Fibroblast of skin of left quadriceps (primary cell): ENCODE measurements around the gene ATXN7L3.
"Not testable (repeated sequence)": the region's sequence is repeated elsewhere in the genome, so short reads cannot be mapped to it uniquely, and the experiment has no call there.

Experiments used
- DNase-seq, 2 experiments: peaks; one replicate each; pipeline ENCODE4 v3.0.0-alpha.2; 2013; ENCODE audit warnings: low read depth in 2 of 2

Gene ATXN7L3

DNA sequence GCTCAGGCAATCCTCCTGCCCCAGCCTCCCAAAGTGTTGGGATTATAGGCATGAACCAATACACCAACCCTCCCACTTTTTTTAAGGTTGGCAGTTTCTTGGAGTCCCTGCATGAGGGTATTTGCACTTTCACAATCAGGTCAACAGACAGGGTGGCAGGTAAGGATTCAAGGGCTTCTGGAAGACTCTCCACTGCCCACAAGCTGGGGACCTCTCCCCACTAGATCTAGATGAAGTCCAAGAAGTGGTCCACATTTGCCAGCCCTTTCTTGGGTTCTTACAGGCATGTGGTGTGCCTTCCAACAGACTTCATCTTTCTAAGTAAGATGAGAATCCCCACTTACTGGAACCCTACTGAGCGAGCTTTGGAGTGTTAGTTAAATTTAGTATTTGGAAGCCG is 25.3 kb downstream of the ATXN7L3 start:
- no peak for DNase-seq

DNA sequence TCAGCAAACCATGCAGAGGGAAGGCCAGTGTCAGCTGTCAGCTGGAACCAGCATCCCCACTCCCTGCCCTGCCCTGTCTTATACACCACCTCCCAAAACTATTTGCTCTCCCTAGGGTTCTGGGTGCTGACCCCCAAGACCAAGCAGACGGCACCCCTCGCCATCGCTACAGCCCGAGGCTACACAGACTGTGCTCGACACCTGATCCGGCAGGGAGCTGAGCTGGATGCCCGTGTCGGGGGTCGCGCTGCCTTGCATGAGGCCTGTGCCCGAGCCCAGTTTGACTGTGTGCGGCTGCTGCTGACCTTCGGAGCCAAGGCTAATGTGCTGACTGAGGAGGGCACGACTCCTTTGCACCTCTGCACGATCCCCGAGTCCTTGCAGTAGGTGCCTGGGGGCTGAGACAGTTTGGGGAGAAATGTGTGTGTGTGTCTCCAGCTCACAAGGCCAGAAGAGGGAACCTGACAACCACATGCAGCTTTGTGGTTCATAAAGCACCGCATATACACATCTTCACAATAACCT is 27.7 kb downstream of the ATXN7L3 start:
- DNase-seq = no peak

DNA sequence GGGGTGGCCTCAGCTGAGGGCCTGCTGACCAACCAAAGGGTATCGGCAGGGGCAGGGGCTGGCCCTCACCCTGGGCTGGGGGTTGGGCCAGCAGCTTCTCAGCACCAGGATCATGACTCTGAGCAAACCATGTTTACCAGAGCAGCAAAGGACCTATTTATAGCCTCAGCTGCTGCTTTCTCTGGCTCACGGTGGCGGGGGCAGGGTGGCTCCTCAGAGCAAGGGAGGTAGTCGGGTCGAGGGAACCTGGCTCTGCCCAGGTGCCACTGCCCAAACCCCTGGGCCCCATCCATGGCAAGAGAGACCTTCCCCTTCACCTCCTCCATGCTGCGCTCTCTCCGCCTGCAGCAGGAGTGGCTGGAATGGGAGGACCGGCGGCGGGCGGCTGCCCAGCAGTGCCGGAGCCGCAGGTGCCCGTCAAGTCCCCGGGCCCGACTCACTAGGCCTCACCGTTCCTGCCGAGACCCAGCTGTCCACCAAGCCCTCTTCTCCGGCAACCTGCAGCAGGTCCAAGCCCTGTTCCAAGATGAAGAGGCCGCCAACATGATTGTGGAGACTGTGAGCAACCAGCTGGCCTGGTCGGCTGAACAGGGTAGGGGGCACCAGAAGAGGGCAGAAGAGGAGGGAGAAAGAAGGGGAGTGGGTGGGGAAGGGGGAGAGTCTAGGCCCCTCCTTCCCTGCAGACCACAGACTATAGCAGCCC is 29.0 kb downstream of the ATXN7L3 start, which contains the start of gene ASB16:
TSS of gene ASB16 (plus strand) at position 206 of the 703 bp plus-strand sequence. CDS start at position 292, 86 bp downstream.
- DNase-seq = no peak

DNA sequence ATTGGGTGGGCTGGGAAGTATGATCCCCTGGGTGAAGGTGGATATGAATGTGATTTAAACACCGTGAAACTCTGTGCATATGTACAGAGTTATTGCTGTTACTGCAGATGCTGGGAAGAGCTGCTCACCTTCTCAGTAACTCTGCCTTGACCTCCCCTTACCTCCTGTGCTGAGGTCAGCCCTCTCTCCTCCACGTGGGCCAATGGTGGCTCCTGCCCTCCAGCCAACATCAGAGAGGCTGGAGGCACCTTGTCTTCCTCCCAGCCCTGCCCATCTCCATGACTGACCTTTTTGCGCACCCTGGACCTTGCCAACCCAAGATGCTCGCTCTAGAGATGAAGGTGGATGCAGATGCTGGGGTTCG is 29.6 kb downstream of the ATXN7L3 start:
- no peak for DNase-seq

DNA sequence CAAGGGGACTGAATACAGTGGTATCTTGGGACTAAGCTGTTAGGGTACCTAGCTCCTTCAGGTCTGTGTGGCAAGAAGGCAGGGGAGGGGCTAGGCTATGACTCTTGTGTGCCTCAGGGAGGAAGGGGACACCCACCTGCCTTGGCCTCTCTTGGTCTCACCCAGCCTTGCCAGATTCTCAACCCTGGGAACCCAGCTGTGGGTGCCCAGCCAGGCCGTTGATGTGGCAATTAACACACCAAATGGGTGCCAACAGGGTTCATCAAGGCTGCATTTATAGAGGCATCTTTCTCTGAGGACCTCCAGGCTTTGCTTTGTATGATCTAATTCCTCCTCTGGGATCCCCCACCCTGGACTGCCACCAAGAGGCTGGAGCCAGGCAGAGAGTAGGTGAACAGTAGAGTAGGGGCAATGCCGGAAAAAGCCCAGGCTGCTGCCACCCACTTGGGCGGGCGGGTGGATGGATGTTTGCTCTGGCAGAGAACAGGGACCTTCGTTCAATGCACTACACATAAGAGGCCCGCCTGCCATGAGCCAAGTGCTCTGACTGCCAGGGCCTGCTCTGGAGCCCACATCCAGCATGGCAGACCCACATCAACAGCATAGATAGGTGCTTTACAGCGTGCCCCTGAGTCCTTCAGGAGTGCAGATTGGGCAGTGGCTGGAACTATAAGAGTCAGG is 32.4 kb downstream of the ATXN7L3 start:
- DNase-seq = no peak

DNA sequence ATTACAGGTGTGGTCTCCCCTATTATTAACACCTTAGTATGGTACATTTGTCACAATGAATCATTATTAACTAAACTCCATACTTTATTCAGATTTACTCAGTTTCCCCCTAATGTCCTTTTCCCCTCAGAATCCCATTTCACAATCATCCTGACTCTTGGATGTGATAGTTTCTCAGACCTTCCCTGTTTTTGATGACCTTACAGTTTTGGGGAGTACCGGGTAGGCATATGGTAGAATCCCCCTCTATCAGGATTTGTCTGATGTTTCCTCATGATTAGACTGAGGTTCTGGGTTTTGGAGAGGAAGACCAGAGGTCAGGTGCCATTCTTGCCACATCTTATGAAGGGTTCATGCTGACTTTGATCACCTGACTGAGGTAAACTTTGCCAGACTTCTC is 35.2 kb downstream of the ATXN7L3 start:
- no peak for DNase-seq

DNA sequence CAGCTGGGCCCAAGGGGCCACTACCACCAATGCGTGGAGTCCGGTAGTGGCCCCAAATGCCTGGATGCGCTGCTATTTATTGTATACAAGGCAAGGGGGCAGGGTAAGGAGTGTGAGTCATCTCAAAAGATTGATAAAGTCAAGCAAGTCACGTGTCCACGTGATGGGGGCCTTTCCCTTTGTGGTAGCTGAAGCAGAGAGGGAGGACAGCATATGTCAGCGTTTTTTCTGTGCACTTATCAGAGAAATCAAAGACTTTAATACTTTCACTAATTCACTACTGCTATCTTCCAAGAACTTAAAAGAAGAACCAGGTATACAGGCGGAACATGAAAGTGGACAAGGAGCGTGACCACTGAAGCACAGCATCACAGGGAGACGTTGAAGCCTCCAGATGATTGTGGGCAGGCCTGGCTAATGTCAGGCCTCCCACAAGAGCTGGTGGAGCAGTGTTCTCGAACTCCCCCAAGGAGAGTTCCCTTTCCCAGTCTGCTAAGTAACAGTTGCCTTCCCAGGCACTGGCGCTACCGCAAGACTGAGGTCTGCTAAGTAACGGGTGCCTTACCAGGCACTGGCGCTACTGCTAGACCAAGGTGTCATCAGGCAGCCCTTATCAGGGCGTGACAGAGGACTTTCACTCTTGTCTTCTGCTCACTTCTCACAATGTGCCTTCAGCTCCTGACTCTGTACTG is 40.0 kb downstream of the ATXN7L3 start:
- no peak for DNase-seq

DNA sequence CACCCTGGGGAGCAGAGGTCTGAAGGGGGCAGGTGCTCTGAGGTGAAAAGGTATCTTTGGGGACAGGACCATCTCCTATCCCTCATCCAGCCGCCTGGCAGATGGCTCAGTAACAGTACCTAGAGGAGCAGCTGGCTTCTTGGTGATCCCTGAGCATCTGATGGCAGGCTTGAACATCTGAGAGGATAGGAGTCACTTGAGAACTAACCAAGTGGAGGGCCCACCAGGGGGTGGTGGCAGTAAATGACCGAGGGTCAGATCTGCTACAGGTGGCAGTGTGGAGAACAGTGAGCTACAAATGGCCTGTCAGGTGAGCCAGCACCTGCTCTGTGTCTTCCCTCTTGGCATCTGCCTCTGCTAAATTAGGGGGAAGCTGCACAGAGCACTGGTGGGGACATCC is 44.2 kb downstream of the ATXN7L3 start:
- no peak for DNase-seq

DNA sequence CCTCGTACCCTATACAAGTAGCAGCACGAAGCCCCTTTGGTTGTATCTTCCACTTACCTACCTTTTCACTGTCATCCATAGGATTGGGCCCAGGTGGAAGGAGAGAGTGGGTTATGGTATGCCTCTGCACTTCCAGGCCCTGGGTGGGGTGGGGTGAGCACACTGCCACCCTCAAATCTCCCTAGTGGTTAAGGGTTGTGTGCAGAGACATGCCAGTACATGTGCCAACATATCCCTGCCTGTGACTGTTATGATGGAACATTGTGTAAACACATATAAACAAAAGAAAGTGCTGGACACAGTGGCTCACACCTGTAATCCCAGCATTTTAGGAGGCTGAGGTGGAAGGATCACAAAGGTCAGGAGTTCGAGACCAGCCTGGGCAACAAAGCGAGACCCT is 46.8 kb downstream of the ATXN7L3 start:
- no peak for DNase-seq

DNA sequence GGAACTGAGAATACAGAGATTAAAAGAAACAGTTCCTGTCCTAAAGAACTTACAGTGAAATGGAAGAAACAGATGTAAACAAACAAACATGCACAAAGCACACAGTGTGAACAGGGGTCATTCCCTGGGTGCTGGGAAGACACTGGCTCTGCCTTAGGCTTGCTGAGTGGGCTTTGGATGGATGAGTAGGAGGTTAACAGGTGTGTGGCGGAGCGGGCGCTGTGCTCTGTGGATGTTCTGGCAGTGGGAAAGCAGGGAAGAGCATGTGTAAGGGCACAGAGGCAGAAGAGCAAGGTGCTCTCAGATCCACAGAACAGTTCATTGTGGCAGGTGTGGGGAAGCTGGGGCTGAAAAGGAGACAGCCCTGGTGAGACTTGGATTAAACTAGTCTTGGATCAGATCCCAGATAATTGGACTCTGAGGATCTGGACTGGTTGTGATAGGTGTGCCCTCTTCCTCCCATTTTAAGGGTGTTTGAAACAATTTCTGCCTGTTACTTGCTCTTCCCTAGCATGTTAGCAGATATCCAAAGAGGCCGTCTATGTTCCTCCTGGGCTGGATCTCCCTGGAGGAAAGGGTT is 49.8 kb downstream of the ATXN7L3 start:
- no peak for DNase-seq

DNA sequence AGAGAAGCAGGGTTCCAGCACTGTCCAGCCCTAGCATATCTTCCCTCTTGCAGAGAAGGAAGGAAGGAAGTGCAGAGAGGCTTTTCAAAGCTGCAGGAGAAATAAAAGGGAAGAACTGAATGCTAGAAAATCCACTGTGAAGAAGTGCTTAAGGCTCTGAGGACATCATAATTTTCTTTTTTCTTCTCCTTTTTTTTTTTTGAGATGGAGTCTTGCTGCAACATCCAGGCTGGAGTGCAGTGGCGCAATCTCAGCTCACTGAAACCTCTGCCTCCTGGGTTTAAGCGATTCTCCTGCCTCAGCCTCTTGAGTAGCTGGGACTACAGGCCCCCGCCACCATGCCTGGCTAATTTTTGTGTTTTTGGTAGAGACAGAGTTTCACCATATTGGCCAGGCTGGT is 50.6 kb downstream of the ATXN7L3 start:
- DNase-seq = not testable (repeated sequence)

DNA sequence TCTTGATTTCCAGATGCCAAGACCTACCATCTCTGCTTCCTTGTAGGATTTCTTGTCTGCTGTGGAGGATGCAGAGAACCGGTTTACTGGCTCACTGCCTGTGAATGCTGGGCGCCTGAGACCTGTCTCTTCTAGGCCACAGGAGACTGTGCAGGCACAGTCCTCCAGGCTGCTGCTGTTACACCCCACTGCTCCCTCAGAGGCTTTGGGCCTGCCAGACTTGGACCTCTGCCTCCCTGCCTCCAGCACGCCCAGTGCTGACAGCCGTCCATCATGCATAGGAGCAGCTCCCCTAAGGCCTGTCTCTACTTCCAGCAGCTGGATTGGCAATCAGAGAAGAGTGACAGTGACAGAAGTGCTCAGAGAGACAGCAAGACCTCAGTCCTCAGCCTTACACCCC is 51.9 kb downstream of the ATXN7L3 start:
- no peak for DNase-seq

DNA sequence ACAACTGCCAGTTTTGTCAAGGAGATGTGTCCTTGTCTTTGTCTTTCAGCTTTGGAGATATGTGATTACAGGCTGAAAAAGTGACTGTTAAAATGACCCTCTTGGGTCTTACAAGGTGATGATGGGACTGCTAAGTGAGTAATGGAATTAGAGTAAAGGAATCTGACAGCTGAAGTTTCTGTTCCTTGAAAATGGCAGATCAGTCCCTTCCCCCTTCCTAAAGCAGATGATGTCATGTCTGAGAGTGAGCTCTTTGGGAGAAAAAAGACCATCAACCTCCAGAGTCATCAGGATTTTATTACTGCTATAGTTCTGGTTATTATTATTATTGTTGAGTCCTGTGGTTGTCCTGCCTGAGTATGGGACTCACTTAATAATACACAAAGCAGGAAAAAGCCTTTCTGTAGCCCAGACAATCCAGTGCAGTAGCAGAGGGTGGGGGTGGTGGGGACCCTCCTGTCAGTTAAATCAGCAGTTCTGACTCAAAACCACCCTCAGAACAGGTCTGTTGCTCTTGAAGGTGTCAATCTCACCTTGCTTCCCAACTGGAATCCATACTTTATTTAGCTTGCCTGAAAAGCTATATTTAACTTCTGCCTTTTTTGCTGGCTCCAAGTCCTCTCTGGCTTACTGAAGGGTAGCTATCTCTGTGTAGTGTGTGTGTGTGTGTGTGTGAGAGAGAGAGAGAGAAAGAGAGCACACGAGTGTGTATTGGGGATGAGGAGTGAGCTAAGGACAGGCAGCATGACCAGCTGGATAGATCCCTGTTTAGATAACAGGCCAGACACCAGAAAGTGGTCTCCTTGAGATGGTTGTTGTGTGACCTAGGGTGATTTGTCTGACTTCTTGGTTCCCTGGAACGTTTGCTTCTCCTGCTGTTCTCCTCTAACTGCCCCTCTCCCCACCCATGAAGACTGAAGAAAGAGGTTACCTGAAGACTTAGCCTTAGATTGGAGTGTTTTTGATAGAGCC is 53.0 kb downstream of the ATXN7L3 start:
- DNase-seq = no peak

DNA sequence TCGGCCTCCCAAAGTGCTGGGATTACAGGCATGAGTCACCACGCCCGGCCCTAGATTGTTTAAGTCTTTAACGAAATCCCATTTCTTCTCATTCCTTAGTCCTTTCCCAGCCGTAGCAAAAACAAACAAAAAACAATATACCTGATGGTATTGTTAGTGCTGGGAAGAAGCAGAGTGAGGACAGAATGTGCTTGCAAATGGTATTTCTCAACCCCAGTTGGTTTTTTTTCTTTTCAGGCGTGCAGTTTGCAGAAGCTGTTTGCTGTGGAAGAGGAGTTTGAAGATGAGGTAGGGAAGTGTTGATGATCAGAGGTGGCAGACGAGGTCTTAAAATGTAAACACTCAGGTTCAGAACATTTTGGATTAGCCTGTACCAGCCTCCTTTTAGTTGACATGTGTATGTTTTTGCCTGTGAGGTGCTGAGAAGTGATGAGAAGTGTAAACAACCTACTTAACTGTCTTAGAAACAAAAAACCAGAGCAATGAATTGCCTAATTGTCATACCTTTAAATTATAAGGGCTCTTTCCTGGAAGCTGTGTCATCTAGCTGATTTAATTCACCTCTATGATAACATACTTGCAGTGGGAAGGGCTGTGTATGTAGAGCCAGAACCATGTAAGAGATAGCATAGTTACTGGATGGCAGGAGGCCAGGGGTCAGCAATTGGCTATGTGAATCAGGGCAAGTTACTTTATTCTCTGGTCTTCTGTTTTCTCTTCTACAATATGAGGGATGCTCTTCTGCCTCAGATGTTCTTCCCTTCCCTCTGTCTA is 54.5 kb downstream of the ATXN7L3 start:
- DNase-seq = no peak

DNA sequence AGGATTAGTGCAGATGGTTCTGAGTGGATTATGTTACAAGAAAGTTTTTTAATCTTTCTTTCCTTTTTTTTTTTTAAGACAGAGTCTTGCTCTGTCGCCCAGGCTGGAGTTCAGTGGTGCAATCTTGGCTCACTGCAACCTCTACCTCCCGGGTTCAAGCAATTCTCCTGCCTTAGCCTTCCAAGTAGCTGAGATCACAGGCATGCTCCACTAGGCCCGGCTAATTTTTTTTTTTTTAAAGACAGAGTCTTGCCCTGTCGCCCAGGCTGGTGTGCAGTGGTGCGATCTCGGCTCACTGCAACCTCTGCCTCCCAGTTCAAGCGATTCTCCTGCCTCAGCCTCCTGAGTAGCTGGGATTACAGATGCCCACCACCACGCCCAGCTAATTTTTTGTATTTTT is 55.8 kb downstream of the ATXN7L3 start:
- not testable (repeated sequence) for DNase-seq
